WTC11 (cell line): ENCODE measurements around the gene NEK10. TPM values are rescaled to one million over a fixed set of nuclear protein-coding genes. Genes with fewer than 3 reads are reported as not detected.

ENCODE experiments used
- ATAC-seq: fragments of 200-7000 bp; cut with Tn5 transposase; 2 replicates; pipeline ENCODE4 v1.10.0; 2021; ENCODE audit warnings: mild to moderate bottlenecking, moderate library complexity
- CTCF ChIA-PET: fragments of 300-600 bp; sonication (Branson Sonifier 250); formaldehyde crosslinking; loops from one replicate; lab custom pipeline; 2021; ENCODE audit warnings: antibody characterized with exemption; lab: Charles Lee
- POLR2A ChIA-PET: fragments of 350-600 bp; sonication (Branson Sonifier 250); formaldehyde crosslinking; loops from one replicate; lab custom pipeline; 2021; ENCODE audit warnings: antibody characterized with exemption; lab: Charles Lee
- DNase-seq: peaks from one replicate; pipeline ENCODE4 v3.0.0; 2021; ENCODE audit warnings: low spot score
- H3K27ac Mint-ChIP-seq: 2 replicates; pipeline ENCODE4 v1.8.0; 2021; ENCODE audit warnings: mixed read lengths
- H3K27me3 Mint-ChIP-seq: 2 replicates; pipeline ENCODE4 v1.8.0; 2021; ENCODE audit warnings: low read depth, mild to moderate bottlenecking, moderate library complexity, mixed read lengths
- H3K36me3 Mint-ChIP-seq: 2 replicates; pipeline ENCODE4 v1.8.0; 2021; ENCODE audit warnings: mixed read lengths
- H3K4me1 Mint-ChIP-seq: 2 replicates; pipeline ENCODE4 v1.8.0; 2022; ENCODE audit warnings: mixed read lengths
- H3K4me3 Mint-ChIP-seq: 2 replicates; pipeline ENCODE4 v1.8.0; 2021; ENCODE audit warnings: mild to moderate bottlenecking, moderate library complexity, mixed read lengths
- H3K9me3 Mint-ChIP-seq: 2 replicates; pipeline ENCODE4 v1.8.0; 2021; ENCODE audit warnings: mixed read lengths
- ARID4B ChIP-seq: sonication (generic); formaldehyde crosslinking; IDR thresholded peaks from 2 replicates; pipeline ENCODE4 v1.8.0; 2023; ENCODE audit warnings: missing genetic modification reagents, mild to moderate bottlenecking, borderline replicate concordance
- ATF2 ChIP-seq: sonication (generic); formaldehyde crosslinking; IDR thresholded peaks from 2 replicates; pipeline ENCODE4 v1.8.1; 2022; ENCODE audit warnings: low read depth, missing genetic modification reagents, borderline replicate concordance
- GRHL2 ChIP-seq: fragments of 250-450 bp; sonication (Bioruptor Pico); IDR thresholded peaks from 2 replicates; pipeline ENCODE4 v1.8.0; 2022; ENCODE audit warnings: mild to moderate bottlenecking, moderate library complexity; ENCODE audit not compliant: insufficient replicate concordance, severe bottlenecking
- IRF2 ChIP-seq: sonication (generic); formaldehyde crosslinking; IDR thresholded peaks from 2 replicates; pipeline ENCODE4 v1.8.0; 2022; ENCODE audit warnings: low read depth, missing genetic modification reagents, borderline replicate concordance
- KAT7 ChIP-seq: sonication (generic); formaldehyde crosslinking; IDR thresholded peaks from 2 replicates; pipeline ENCODE4 v1.8.1; 2023; ENCODE audit warnings: missing genetic modification reagents, mild to moderate bottlenecking, borderline replicate concordance
- NFATC4 ChIP-seq: fragments of 250-450 bp; sonication (Bioruptor Pico); IDR thresholded peaks from 2 replicates; pipeline ENCODE4 v1.9.0; 2021; ENCODE audit warnings: mild to moderate bottlenecking
- NFYB ChIP-seq: sonication (generic); formaldehyde crosslinking; conservative IDR thresholded peaks from 2 replicates; pipeline ENCODE4 v1.8.0; 2022; ENCODE audit warnings: low read depth, missing genetic modification reagents
- PRRX2 ChIP-seq: fragments of 250-450 bp; sonication (Bioruptor Pico); IDR thresholded peaks from 2 replicates; pipeline ENCODE4 v1.8.0; 2021; ENCODE audit warnings: mild to moderate bottlenecking
- SMAD3 ChIP-seq: sonication (generic); formaldehyde crosslinking; IDR thresholded peaks from 2 replicates; pipeline ENCODE4 v1.8.0; 2022; ENCODE audit warnings: missing genetic modification reagents, mild to moderate bottlenecking, borderline replicate concordance
- TEAD4 ChIP-seq: sonication (generic); formaldehyde crosslinking; IDR thresholded peaks from 2 replicates; pipeline ENCODE4 v1.8.0; 2022; ENCODE audit warnings: mild to moderate bottlenecking, missing genetic modification reagents
- ZNF317 ChIP-seq: sonication (generic); formaldehyde crosslinking; IDR thresholded peaks from 2 replicates; pipeline ENCODE4 v1.8.1; 2023; ENCODE audit warnings: low read depth, mild to moderate bottlenecking, moderate library complexity, missing genetic modification reagents, borderline replicate concordance
- ZNF396 ChIP-seq: fragments of 250-450 bp; sonication (Bioruptor Pico); IDR thresholded peaks from 2 replicates; pipeline ENCODE4 v1.8.0; 2021; ENCODE audit warnings: mild to moderate bottlenecking, moderate library complexity, borderline replicate concordance
- ZNF416 ChIP-seq: fragments of 250-450 bp; sonication (Bioruptor Pico); IDR thresholded peaks from 2 replicates; pipeline ENCODE4 v1.9.0; 2021; ENCODE audit warnings: mild to moderate bottlenecking, inconsistent platforms
- ZNF423 ChIP-seq: fragments of 250-450 bp; sonication (Bioruptor Pico); IDR thresholded peaks from 2 replicates; pipeline ENCODE4 v2.1.2; 2022; ENCODE audit warnings: mild to moderate bottlenecking, moderate library complexity
- total RNA-seq: library from RNA; stranded (reverse); gene quantifications from 3 replicates; pipeline ENCODE4 v1.2.3, GENCODE V29; 2021
- TF ChIP-seq, protein P1 (sequence below): fragments of 200-600 bp; IDR thresholded peaks from 2 replicates; pipeline ENCODE4 v1.8.0; 2022; ENCODE audit warnings: antibody characterized with exemption
- TF ChIP-seq, protein P2 (sequence below): sonication (generic); formaldehyde crosslinking; IDR thresholded peaks from 2 replicates; pipeline ENCODE4 v1.8.0; 2023; ENCODE audit warnings: mild to moderate bottlenecking, missing genetic modification reagents

NEK10 gene
- total RNA-seq, 1 experiment from 2014 or later = 0.37 TPM

GRCh38 chr3:27342267-27342666 is 26.9 kb downstream of the NEK10 start (continued):
- TF ChIP-seq ZNF396 (no peak), NFATC4 (CRISPR knock-in tag) (no peak), ZNF317 (CRISPR knock-in tag) (no peak)
- TF ChIP-seq, protein P1, sequence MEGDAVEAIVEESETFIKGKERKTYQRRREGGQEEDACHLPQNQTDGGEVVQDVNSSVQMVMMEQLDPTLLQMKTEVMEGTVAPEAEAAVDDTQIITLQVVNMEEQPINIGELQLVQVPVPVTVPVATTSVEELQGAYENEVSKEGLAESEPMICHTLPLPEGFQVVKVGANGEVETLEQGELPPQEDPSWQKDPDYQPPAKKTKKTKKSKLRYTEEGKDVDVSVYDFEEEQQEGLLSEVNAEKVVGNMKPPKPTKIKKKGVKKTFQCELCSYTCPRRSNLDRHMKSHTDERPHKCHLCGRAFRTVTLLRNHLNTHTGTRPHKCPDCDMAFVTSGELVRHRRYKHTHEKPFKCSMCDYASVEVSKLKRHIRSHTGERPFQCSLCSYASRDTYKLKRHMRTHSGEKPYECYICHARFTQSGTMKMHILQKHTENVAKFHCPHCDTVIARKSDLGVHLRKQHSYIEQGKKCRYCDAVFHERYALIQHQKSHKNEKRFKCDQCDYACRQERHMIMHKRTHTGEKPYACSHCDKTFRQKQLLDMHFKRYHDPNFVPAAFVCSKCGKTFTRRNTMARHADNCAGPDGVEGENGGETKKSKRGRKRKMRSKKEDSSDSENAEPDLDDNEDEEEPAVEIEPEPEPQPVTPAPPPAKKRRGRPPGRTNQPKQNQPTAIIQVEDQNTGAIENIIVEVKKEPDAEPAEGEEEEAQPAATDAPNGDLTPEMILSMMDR = no peak

DNA sequence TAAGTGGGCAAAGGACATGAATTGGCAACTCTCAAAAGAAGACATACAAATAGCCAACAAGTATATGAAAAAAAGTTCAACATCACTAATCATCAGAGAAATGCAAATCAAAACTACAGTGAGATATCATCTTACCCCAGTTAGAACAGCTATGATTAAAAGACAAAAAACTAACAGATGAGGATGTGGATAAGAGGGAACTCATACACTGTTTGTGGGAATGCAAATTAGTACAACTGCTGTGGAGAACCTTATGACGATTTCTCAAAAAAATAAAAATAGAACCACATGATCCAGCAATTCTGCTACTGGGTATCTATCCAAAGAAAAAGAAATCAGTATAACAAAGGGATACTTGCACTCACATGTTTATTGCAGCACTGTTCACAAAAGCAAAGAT is 28.6 kb downstream of the NEK10 start:
- no peaks in the 10 kb centered on the region for H3K4me1 Mint-ChIP-seq
- peaks cover 6% of the 10 kb centered on the region; the same call in 1 of the 2 replicates for H3K9me3 Mint-ChIP-seq
- TF ChIP-seq KAT7 (CRISPR knock-in tag) (no peak), NFATC4 (CRISPR knock-in tag) (no peak), NFYB (CRISPR knock-in tag) (no peak), TEAD4 (CRISPR knock-in tag) (no peak)
- CTCF ChIA-PET = no interaction called here
- H3K36me3 Mint-ChIP-seq = no peaks in the 10 kb centered on the region
- H3K27me3 Mint-ChIP-seq = no peaks in the 10 kb centered on the region
- DNase-seq = no peak
- no peak overlapping the region for H3K27ac Mint-ChIP-seq
- H3K4me3 Mint-ChIP-seq = no peak overlapping the region
- no peak for ATAC-seq
- POLR2A ChIA-PET = no interaction called here

- Mint-ChIP-seq H3K27ac (no peak overlapping the region), H3K4me1 (no peaks in the 10 kb centered on the region), H3K4me3 (no peak overlapping the region), H3K36me3 (no peaks in the 10 kb centered on the region), H3K27me3 (no peaks in the 10 kb centered on the region), H3K9me3 (peaks cover 7% of the 10 kb centered on the region; the same call in 1 of the 2 replicates)
- TF ChIP-seq, protein P2, sequence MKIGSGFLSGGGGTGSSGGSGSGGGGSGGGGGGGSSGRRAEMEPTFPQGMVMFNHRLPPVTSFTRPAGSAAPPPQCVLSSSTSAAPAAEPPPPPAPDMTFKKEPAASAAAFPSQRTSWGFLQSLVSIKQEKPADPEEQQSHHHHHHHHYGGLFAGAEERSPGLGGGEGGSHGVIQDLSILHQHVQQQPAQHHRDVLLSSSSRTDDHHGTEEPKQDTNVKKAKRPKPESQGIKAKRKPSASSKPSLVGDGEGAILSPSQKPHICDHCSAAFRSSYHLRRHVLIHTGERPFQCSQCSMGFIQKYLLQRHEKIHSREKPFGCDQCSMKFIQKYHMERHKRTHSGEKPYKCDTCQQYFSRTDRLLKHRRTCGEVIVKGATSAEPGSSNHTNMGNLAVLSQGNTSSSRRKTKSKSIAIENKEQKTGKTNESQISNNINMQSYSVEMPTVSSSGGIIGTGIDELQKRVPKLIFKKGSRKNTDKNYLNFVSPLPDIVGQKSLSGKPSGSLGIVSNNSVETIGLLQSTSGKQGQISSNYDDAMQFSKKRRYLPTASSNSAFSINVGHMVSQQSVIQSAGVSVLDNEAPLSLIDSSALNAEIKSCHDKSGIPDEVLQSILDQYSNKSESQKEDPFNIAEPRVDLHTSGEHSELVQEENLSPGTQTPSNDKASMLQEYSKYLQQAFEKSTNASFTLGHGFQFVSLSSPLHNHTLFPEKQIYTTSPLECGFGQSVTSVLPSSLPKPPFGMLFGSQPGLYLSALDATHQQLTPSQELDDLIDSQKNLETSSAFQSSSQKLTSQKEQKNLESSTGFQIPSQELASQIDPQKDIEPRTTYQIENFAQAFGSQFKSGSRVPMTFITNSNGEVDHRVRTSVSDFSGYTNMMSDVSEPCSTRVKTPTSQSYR (CRISPR knock-in tag) = no peak
- no peak for TF ChIP-seq NFYB (CRISPR knock-in tag)
- no peak for TF ChIP-seq IRF2 (CRISPR knock-in tag)
- TF ChIP-seq GRHL2 = no peak
- TF ChIP-seq ZNF423 (CRISPR knock-in tag) = no peak
- TF ChIP-seq SMAD3 = no peak
- CTCF ChIA-PET = no interaction called here
- ATAC-seq (no peak), DNase-seq (no peak)
- POLR2A ChIA-PET = no interaction called here
Observed at GRCh38 chr3:27335571-27335970, 33.6 kb downstream of the NEK10 start.

DNA sequence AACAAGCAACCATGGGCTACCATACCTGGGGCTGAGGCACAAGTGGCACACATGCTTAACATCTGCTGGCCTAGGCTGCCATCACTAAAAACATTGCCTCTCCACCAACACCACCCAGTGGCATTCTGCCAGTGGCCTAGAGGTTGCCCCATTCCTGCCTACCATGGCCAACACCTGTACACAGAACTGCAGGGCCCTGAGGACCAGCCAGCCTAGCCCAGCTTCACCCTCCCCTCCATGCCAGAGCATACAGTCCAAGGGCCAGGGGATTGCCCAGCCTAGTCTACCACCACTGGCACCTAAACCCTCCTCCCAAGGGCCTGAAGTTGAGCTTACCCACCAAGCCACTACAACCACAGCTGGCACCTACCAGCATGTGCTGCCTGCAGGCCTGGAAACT is 35.3 kb downstream of the NEK10 start:
- no peak overlapping the region for H3K27ac Mint-ChIP-seq
- H3K4me3 Mint-ChIP-seq = no peak overlapping the region
- ATAC-seq (no peak), DNase-seq (no peak)
- H3K9me3 Mint-ChIP-seq = peaks cover 22% of the 10 kb centered on the region
- ChIA-PET CTCF (no interaction called here), POLR2A (no interaction called here)
- no peaks in the 10 kb centered on the region for H3K27me3 Mint-ChIP-seq
- H3K36me3 Mint-ChIP-seq = peaks cover 4% of the 10 kb centered on the region; the same call in 1 of the 2 replicates
- H3K4me1 Mint-ChIP-seq = no peaks in the 10 kb centered on the region
- TF ChIP-seq ARID4B (CRISPR knock-in tag) (no peak), PRRX2 (CRISPR knock-in tag) (no peak), ZNF416 (CRISPR knock-in tag) (no peak), ATF2 (CRISPR knock-in tag) (no peak)
- TF ChIP-seq, protein P2 (CRISPR knock-in tag) = no peak
